Measurements from ENCODE around the gene CPNE2.

The CPNE2 gene

DNA sequence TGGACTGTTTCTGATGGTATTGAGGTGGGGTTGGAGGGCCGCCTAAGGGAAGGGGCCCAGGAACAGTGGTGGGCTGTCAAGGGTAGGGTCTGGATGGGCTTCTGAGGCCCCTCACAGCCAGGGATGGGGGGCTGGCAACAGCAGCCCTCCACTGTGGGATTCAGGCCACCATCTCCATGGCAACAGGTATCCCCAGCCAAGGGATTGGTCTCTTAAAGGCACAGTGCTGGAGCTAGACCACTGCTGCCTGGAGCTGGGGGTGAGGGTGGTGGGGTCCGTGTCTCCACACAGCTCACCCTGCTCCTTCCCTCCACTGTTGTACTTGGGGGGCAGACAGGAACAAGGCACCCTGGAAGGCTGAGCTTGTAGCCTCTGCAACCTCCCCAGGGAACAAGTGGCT lies 51.6 kb downstream of the CPNE2 start:
- DNase-seq (ENCODE audit: low spot score): no peak

DNA sequence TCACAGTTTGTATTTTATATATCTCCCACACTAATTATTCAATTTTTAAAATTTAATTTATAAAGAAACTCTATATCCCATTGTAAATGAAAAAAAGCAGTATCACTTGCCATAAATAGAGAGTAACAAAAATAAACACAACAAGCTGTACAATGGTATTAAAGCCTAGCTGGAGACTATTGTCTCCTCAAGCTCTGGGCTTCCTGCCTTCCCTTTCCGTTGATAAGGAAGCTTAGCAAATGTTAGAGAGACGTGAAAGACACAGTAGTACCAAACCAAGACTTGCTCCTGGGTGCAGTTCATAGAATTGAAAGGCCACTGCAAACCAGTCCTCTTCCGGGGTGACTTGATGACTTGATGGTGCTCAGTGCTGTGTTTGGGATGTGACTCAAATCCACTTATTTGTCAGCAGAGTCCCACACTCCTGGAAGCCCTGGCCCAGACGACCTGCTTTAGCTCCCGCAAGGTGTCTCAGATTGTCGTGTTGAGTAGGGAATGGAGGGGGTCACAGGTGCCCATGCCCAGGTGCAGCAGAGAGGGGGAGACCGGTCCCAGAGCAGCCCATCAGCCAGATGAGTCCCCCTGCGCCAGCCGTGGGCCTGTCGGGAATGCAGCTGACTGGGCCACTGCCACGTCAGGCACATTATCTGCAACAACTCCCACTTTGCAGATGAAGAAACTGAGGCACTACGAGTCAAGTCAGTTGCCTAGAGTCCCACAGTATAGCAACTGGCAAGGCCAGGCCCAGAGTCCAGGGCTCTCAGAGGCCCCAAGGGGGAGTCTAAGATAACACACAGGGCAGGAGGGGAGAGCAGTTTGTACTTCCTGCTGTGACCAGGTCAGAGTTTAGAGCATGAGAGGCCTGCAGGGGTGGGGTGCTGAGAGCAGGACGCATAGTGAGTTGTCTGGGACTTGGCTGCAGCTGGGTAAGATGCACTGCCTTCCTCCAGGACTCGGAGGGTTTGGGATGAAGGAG lies 53.0 kb downstream of the CPNE2 start:
- no peak for DNase-seq (ENCODE audit: low spot score)

DNA sequence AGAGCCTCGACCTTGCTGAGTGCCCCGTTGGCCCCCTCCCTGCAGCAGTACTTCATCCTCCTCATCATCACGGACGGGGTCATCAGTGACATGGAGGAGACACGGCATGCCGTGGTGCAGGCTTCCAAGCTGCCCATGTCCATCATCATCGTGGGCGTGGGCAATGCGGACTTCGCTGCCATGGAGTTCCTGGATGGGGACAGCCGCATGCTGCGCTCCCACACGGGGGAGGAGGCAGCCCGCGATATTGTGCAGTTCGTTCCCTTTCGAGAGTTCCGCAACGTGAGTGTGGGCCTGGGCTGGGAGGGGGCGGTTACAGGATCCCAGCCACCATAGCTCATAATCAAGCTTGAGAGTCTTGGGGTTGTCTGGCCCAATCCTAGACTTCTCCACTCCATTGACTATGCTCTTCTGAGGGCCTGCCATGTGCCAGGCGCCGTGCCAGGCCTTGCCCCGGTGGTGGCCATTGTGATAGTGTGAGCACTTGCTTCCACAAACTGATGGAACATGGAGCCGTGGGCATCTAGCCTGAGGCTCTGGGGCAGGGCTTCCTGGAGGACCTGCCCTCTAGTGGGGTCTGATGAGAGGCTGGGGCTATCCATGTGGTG lies 53.8 kb downstream of the CPNE2 start:
- DNase-seq (ENCODE audit: low spot score): no peak

DNA sequence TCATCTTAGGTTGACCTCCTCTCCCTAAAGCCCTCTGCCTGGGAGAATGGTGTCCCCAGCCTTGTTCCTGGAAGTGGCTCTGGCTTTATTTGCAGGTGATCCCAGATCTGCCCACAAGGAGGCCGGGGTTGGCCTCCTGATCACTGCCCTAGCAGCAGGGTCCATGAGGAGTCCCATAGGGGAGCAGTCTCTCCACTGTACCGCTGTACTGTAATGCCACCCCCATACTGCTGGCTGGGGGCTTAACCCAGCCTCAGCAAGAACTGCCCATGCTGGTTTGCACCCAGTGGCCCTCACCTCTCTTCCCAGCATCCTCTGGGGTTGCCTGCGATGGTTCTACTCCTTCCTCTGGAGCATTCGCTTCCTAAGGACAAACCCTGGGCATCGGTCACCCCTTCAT lies 54.4 kb downstream of the CPNE2 start:
- peak; percentile 18 for DNase-seq (ENCODE audit: low spot score)

DNA sequence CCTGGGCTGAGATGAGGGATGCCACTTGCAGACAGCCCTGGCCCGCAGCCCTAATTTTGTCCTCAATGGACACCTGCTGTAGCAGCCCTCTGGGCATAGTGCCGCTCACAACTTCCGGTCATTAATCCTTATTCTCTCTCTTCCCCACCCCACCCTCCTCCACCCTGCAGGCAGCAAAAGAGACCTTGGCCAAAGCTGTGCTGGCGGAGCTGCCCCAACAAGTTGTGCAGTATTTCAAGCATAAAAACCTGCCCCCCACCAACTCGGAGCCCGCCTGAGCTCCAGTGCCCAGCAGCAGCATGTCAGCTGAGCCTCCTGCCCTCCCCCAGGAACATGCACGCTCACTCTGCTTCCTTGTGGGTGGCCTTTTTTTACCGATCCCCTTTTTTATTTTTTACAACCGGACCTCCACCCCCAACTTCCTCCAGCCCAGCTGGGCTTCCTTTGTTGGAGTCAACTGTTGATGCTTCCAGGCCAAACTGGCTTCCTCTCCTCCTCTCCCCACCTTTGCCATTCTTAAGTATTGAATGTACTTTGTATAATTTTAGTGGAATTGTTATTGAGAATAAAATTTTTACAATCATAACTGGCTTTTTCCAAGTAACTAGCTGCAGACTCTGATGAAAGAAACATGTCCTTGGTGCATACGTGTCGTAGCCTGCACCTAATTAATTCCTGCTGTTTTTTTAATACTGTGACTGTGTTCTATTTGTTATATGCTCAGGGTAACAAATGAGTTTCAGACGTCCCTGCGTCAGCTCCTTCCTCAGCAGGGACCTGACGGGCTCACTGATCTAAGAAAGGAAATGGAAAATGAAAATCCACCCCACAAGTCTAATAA lies 55.2 kb downstream of the CPNE2 start:
- DNase-seq (ENCODE audit: low spot score): no peak

DNA sequence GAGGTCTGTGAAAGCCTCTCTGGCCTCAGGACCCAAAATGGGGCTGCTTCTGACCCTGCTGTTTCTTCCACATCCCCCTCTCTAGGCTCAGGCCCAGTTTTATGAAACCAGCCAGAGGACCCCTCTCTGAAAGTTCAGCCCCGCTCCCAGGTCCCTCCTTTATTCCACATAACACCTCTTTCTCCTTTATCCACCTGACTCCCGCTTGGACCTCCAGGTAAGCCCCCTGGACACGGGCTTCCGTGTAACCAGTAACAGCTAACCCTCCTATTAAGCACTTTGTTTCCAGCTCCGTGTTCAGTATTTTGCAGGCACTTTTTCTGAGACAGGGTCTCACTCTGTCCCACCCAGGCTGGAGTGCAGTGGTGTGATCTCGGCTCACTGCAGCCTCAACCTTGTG lies 56.1 kb downstream of the CPNE2 start:
- DNase-seq (ENCODE audit: low spot score): no peak

DNA sequence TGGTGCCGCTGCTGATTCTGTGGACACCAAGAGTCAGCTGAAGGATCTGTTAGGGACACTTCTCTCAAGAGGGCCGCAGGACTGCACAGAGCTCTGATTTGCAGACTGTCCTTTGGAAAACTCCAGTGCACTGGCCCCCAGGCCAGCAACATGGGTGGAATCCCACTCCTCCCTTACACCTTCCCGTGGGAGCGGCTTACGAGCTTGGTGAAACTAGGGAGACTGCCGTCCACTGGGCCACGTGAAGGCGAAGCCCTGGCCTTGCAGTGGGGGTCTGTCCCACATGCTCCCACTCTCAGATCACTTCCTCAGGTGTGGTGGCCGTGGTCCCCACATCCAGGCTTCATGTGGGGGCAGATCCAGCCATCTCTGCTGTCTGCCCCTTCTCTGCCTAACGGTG lies 57.0 kb downstream of the CPNE2 start:
- no peak for DNase-seq (ENCODE audit: low spot score)

DNA sequence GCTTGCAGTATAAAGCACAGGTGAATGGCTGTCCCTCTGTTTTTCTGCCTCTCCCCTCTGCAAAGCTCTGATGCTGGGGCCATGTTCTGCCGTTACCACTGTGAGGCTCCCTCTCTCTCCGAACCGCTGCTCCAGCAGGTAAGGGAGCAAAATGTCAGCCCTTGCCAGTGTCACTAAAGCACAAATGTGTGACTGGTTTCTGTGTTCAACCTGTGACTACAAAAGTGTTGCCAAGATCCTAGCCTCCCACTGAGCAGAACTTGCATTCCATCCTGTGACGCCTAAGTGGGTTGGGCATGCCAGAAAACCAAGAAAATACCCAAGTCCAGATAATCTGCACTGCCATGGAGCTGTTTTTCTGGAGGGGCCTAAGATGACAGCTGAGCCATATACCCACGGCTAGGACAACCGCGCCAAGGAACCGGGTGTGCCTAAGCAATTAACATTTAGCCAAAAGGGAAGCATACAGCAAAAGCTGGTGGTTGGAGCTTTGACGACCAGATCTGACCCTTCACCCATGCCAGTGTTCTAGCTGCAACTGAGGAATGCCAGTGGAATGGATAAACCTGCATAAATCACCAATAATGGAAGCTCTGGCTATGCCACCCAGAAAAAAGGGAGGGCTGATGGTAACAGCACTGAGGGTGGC lies 58.4 kb downstream of the CPNE2 start:
- DNase-seq (ENCODE audit: low spot score): no peak

DNA sequence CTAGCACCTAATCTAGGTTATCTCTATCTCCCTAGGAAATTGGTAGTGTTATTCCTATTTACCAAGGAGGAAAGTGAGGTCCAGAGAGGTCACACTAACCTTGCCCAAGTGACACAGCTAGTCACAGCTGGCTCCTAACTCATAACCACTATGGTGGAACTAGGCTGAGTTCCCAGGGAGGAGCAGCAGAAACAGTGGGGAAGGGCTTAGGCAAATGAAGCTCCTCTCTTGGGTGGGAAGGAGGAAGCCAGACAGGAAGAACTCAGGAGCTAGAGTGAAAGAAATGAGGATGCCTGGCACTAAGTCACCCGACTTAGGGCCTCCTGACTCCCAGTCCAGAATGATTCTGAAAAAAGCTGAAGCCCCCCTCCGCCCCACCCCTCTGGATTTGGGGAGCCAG lies 59.0 kb downstream of the CPNE2 start:
- no peak for DNase-seq (ENCODE audit: low spot score)

DNA sequence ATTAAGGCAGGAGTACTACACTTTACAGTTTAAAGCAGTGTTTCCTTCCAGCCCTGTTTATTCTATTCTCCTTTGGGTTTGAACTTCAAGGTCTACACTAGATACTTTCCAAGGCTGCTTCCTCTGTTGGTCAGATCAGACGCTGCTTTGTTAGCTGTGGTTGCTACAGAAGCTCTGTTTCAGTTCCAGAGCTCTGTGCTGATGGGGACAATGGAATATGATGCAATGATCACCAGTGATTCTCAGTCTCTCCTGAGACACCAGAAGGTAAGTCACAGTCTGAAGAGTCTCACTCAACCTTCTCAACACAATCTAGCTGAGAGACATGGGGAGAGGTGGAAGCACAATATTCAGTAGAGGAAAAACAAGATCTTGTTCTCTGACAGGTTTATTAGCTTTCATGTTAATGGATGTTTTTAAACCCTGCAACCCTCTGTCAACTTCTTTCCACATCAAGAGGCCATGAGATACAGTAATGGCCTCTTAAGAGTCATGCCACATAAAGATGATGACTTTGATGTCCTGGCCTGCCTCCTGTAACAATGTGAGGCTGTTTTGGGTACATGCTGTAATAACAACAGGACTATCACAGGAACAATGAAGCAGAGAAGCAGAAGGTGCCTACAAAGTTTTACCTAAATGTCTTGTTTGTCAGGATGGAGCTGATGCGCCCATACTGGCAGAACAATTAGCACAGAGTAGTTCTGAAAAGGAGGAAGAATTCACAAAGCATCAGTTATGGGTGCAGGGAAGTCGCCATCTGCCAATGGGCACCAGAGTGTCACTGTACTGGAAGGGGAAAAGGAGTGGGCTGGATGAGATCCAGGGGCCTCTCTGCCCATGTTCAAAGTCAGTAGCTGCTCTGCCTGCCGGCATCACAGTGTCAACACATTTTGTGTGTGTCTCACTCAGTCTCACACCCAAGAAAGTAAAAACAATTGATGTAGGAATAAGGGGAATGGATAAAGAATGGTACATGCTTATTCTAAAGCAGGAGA lies 60.0 kb downstream of the CPNE2 start:
- DNase-seq (ENCODE audit: low spot score): no peak

DNA sequence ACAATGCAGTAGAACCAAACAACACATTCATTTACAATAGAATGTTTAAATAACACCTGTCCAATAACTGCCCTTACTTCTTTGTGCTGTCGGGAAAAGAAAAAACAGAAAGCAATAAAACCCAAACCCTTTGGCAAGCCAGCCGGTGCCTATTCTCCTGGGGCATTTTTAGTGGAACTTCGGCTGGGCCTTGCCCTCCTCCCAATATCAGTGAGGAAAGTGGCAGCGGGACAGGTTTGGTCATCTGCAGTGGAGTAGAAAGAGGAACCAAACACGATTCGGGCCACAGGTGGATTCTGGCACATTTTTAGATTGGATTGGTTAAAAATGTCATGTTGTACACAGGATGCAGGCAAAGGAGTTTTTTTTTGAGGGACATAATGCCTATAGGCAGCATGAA lies 61.5 kb downstream of the CPNE2 start:
- DNase-seq (ENCODE audit: low spot score): no peak

DNA sequence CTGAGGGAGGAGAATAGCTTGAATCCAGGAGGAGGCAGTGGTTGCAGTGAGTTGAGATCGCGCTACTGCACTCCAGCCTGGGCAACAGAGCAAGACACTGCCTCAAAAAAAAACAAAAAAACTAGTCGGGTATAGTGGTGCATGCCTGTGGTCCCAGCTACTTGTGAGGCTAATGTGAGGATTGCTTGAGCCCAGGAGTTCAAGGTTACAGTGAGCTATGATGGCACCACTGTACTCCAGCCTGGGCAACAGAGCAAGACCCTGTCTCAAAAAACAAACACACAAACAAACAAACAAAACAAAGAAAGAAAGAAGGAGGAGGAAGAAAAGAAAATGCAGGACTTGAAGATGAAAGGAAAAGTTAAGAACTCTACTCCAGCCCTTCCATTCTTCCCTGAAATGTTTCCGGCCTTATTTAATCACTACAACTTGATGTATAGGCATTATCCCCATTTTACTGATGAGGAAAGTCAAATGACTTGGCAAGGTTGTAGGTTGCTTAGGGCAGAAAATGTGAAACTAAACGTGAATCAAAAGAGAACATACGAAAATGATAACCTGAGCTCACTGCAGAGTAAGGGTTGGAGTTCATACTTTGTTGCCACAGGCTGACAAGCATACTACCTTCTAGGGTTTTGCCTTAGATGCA lies 63.4 kb downstream of the CPNE2 start:
- no peak for DNase-seq (ENCODE audit: low spot score)

DNA sequence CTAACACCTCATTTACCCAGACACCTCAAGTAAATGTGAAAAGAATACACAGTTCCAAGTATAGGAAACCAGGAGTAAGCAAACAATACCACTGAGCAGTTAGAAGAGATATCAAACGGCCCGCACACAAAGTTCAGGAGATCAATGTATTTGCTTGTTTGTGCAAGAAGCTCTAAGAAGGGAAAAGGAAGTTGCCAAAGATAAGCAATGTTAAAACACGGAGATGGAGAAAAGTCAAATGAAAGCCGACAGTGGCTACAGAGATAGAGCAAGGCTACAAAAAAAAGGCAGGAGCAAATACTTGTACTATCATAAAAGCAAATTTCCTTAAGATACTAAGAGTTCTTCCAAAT lies 63.9 kb downstream of the CPNE2 start:
- DNase-seq (ENCODE audit: low spot score): no peak

DNA sequence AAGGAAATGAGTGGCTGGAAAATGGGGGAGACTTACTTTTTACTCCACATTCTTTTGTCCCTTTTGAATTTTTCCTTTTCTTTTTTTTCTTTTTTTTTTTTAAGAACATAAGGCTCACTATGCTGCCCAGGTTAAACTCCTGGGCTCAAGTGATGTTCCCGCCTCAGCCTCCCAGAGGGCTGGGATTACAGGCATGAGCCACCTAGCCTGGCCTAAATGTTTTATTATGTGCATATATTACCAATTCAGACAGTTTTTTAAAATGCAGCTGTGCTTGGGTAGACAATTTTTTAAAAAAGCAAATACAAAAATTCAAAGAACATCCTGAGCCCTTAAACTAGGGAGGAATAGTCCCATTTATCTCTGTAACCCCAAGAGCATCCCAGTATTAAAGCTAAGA lies 65.2 kb downstream of the CPNE2 start:
- no peak for DNase-seq (ENCODE audit: low spot score)

DNA sequence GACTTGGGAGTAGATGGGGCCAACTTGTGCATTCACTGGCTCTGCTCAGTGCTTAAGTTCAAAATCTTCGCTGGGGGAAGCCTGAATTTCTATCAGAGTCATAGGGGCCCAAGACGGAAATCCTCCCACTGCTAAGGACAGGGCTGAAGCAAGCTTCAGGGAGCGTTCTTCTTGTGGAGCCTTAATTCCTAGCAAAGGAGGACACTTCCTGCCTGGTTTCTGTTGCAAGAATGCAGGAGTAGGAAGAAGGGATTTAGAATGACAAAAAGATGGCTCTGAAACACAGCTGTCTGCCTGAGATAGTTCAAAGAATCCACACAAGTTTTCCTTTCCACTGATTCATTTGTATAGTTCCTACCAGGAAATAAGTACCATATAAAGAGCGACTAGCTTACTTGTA lies 67.1 kb downstream of the CPNE2 start:
- DNase-seq (ENCODE audit: low spot score): no peak

DNA sequence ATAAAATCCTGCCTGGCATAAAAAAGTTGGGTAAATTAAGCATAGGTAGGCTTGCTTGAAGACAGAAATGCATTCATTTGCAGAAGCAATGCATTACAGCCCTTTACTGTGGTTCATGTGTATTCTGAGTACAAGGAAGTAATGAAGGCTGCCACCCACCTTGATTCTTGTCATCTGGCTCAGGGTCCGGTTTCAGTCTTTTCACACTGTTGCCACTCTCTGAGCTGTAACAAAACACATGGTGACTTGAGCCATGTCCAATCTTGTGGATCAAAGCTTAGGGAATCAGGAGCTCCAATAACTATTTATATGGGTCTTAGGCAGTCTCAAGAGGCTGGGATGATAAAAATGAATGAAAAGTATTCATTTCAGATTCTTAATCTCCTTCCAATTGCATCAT lies 71.5 kb downstream of the CPNE2 start:
- DNase-seq (ENCODE audit: low spot score): no peak

DNA sequence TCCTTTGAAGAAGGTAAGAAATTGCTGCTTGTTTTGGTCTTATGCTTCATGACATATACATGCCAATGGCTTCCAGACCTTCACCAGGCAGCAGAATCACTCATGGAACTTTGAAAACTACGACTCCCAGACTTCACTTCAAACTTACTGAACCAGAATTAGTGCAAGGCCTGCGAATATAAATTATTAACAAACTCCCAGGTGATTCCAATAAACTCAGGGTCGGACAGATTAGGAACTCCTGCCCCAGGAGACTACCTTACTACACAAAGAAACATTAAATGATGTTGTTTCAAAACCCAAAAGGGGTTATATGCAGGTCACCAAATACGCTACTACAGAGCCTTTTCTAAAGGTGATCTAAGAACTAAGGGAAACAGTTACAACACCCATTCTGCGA lies 73.1 kb downstream of the CPNE2 start:
- no peak for DNase-seq (ENCODE audit: low spot score)

DNA sequence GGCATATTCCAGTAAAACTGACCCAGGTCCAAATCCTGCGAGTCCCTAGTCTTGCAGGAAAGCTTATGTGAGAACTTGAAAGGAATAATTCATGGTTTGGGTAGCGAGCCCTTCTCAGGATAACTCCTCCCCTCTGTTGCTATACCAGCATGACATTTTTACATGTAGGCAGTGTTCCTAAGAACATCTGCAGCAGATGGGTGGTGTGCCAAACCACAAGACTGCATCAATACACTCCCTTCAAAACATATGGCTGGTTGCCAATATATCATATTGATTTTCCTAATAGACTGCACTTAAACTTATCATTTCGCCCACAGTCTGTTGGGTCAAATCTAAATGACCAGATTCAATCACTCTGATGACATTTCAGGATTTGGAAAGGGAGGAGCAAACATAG lies 73.6 kb downstream of the CPNE2 start:
- no peak for DNase-seq (ENCODE audit: low spot score)

DNA sequence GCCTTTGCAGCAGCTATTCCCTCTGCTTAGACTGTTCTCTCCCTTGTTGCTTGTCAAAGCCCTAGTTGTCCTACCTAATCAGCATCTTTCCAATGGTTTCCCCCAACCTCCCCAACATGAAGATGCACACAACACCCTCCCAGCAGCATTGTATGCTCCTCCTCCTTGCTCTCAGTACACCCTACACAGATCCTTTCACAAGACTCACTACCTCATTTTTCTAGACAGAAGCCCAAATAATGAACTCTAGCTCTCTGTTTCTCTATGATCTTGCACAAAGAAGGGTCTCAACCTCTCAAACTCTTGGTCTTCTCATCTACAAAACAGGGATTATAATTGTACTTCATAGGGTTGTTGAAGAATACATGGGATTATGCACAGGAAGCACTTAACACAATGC lies 74.1 kb downstream of the CPNE2 start:
- no peak for DNase-seq (ENCODE audit: low spot score)

DNA sequence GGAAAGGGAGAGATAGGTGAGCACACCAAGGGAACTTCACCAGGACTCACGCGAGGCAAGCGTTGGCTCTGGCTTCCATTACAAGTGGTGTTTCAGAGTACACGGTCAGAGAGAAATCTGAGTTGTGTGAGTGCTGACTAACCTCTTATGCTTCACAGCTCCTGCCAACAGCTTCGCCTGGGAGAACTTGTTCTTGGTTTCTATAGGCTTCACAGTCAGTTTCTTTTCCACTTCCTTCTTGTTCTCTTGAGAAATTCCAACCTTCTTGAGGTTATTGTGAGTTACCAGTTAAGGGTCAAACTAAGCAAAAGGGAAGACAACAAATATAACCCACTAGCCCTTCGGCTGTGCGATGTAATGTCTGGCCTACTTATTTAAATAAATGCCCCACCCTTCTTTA lies 74.6 kb downstream of the CPNE2 start:
- DNase-seq (ENCODE audit: low spot score): no peak

DNA sequence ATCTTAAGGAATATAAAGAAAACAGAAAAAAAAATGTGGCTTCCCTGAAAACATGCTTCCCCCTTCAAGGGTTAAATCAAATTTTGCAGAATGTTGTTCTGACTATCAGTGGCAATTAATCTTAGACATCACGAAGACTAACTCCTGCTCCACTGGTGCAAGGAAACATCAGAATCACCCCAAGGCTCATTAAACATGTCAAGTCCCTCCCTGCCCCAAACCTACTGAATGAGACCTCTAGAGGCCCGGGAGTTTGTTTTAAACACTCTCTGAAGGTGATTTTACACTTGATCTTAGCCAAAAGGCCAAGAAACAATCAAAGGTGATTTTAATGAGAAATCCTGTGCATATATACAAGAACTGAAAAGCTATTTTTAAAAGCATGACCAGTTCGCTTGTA lies 75.2 kb downstream of the CPNE2 start:
- DNase-seq (ENCODE audit: low spot score): no peak
